Muscle layer of duodenum (tissue), 2 donors: ENCODE measurements around the gene MFSD6L.

Source experiments
- H3K27ac ChIP-seq: one replicate; pipeline ENCODE4 v1.7.0; 2013; ENCODE audit warnings: mild to moderate bottlenecking, low read length
- H3K27me3 ChIP-seq: one replicate; pipeline ENCODE4 v1.7.0; 2013; ENCODE audit warnings: low read depth, mild to moderate bottlenecking, control low read depth, low read length
- H3K36me3 ChIP-seq, 2 donors: one replicate each; pipeline ENCODE4 v1.7.0; 2013; ENCODE audit warnings: low read length in 2 of 2, control low read depth in 1 of 2, mild to moderate bottlenecking in 1 of 2; ENCODE audit not compliant: insufficient read depth in 2 of 2, control insufficient read depth in 1 of 2
- H3K4me1 ChIP-seq, 2 donors: one replicate each; pipeline ENCODE4 v1.7.0; 2013; ENCODE audit warnings: low read length in 2 of 2, mild to moderate bottlenecking in 2 of 2, control low read depth in 1 of 2, moderate library complexity in 1 of 2; ENCODE audit not compliant: insufficient read depth in 2 of 2, control insufficient read depth in 1 of 2
- H3K4me3 ChIP-seq, 2 donors: one replicate each; pipeline ENCODE4 v1.7.0; 2013; ENCODE audit warnings: low read length in 2 of 2, low read depth in 1 of 2, mild to moderate bottlenecking in 1 of 2
- H3K9me3 ChIP-seq, 2 donors: one replicate each; pipeline ENCODE4 v1.7.0; 2013; ENCODE audit warnings: low read length in 2 of 2, control low read depth in 1 of 2, mild to moderate bottlenecking in 1 of 2; ENCODE audit not compliant: control insufficient read depth in 1 of 2
- donor health status: healthy.

Gene MFSD6L

DNA sequence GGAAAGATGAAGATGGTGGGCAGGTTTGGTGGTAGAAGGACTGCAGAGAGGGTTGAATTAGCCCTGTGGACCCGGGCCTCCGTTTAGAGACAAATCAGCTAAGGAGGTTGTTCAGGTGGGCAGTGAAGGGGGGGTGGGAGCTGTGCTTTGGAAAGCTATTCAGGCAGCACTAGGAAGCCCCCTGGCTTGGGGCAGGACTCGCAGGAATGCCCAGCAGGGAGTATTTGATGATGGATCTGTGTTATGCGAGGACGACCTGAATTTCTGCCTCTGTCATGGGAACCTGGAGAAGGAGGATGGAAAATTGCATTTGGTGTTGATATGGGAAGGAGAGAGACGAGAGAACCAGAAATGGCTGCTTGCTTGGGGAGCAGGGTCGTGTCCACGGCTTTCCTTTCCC is 44.3 kb downstream of the MFSD6L start:
- Histone ChIP-seq H3K27ac (no peak overlapping the region), H3K4me3 (no peak overlapping the region), H3K27me3 (no peaks in the 10 kb centered on the region), H3K9me3 (no peaks in the 10 kb centered on the region), H3K4me1 (no peaks in the 10 kb centered on the region), H3K36me3 (no peaks in the 10 kb centered on the region)

DNA sequence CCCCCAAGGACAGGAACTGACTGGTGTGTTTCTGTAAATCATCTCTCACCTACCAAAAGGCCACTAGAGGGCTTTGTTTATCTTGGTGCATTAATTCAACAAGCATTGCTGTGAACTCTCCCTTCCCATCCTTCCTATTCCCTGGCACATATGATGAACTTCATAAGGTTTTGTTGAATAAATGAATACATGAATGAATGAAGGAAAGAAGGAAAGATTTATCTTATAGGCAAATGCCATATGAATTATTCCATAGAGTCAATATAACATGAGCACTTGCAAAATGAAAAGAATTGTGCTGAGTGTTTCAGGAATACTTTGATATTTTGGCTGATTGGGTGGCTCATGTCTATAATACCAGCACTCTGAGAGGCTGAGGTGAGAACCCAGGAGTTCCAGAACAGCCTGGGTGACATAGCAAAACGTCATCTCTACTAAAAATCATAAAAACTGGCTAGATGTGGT is 45.2 kb downstream of the MFSD6L start:
- no peaks in the 10 kb centered on the region for H3K4me1 ChIP-seq
- no peaks in the 10 kb centered on the region for H3K36me3 ChIP-seq
- no peaks in the 10 kb centered on the region for H3K27me3 ChIP-seq
- no peak overlapping the region for H3K27ac ChIP-seq
- H3K4me3 ChIP-seq = no peak overlapping the region
- H3K9me3 ChIP-seq = no peaks in the 10 kb centered on the region

DNA sequence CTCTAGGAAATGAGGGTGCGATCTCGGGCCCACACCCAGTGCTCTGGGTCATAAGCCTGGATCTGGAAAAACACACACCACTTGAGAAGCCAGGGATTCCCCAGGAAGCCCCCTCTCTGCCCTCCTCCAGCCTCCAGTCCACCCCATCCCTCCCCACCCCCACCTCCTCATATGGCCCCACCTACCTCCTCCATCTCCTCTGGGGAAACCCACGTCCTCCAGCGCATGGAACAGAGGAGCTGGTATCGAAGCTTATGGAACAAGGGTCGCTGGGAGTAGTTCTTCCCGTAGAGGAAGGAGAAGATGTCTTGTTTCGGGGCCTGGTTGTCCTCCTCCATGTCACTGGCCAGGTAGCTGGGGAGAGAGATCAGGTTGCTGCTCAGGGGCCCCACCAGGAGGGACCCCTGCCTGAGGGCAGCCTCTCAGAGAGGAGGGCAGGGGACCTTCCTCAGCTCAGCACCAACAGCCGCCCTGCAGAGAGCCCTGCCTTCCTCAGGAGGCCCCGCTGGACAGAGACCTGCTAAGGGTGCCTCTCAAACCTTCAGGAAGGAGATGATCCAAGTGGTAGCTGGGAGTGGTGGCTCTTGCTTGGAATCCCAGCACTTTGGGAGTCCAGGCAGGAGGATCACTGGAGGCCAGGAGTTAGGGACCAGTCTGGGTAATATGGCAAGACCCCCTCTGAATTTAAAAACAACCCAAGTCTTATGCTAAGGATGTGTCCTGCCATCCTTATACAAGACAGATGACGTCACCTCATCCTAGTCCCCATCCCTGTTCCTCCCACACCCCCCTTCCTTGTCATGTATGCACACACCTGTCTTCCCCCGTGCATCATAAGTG is 45.8 kb downstream of the MFSD6L start:
- Histone ChIP-seq H3K27me3 (no peaks in the 10 kb centered on the region), H3K27ac (no peak overlapping the region), H3K9me3 (no peaks in the 10 kb centered on the region), H3K4me3 (no peak overlapping the region), H3K36me3 (no peaks in the 10 kb centered on the region), H3K4me1 (no peaks in the 10 kb centered on the region)

DNA sequence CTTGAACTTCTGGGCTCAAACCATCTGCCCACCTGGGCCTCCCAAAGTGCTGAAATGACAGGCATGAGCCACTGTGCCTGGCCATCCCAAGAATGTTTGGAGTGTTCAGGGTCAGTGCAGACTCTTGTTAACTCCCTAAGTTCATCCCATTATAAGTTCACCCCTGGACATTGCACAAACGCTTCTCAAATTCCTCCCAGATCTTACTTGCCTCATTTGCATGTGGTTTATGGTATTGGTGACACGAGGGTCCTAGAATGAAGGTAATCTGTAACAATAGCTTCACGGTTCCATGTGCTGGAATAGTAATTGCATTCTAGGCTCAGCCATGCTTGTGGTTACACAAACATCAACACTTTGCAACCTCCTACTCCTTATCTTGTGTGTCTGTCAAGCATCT is 49.5 kb downstream of the MFSD6L start:
- no peaks in the 10 kb centered on the region for H3K36me3 ChIP-seq
- no peaks in the 10 kb centered on the region for H3K9me3 ChIP-seq
- no peak overlapping the region for H3K4me3 ChIP-seq

GRCh38 chr17:8747742-8748141 is 51.4 kb downstream of the MFSD6L start:
- no peak overlapping the region for H3K4me3 ChIP-seq
- no peak overlapping the region for H3K27ac ChIP-seq
- no peaks in the 10 kb centered on the region for H3K9me3 ChIP-seq
- no peaks in the 10 kb centered on the region for H3K4me1 ChIP-seq
- H3K36me3 ChIP-seq = no peaks in the 10 kb centered on the region
- no peaks in the 10 kb centered on the region for H3K27me3 ChIP-seq

More for the DNA sequence above, 49.5 kb downstream of the MFSD6L start:
- Histone ChIP-seq H3K27ac (no peak overlapping the region), H3K27me3 (no peaks in the 10 kb centered on the region), H3K4me1 (no peaks in the 10 kb centered on the region)
